BLaER1 treated with 17β-estradiol and CSF1 and Interleukin-3, amounts not matched to agents 10 nM and 100 nM (cell line): Measurements from ENCODE around the gene POU4F1.
A peak's percentile ranks its signal among the peaks of the same experiment; 100 is the strongest.

Experiments used
- H3K27ac ChIP-seq, 11 experiments: shearing (Covaris generic); formaldehyde crosslinking; 2 replicates each; pipeline ENCODE4 v1.8.1; 2022
- H3K27me3 ChIP-seq, 11 experiments: shearing (Covaris generic); formaldehyde crosslinking; 2 replicates each; pipeline ENCODE4 v1.8.1; 2022
- H3K36me3 ChIP-seq, 11 experiments: shearing (Covaris generic); formaldehyde crosslinking; 2 replicates each; pipeline ENCODE4 v1.8.1; 2022
- H3K4me1 ChIP-seq, 10 experiments: shearing (Covaris generic); formaldehyde crosslinking; 2 replicates each; pipeline ENCODE4 v1.8.1; 2022
- H3K4me2 ChIP-seq, 11 experiments: shearing (Covaris generic); formaldehyde crosslinking; 2 replicates each; pipeline ENCODE4 v1.8.1; 2022
- H3K4me3 ChIP-seq, 10 experiments: shearing (Covaris generic); formaldehyde crosslinking; 2 replicates each; pipeline ENCODE4 v1.8.1; 2022
- H3K9ac ChIP-seq, 11 experiments: shearing (Covaris generic); formaldehyde crosslinking; 2 replicates each; pipeline ENCODE4 v1.8.1; 2022
- H3K9me3 ChIP-seq, 11 experiments: shearing (Covaris generic); formaldehyde crosslinking; replicated peaks in 1 of 11; 2 replicates each; pipeline ENCODE4 v1.8.1; 2022
- H4K20me1 ChIP-seq, 11 experiments: shearing (Covaris generic); formaldehyde crosslinking; 2 replicates each; pipeline ENCODE4 v1.8.1; 2022
- Cebpa-rat ChIP-seq, 11 experiments: shearing (Covaris generic); IDR thresholded peaks; 2 replicates each; pipeline ENCODE4 v1.8.1; 2022

Gene POU4F1

DNA sequence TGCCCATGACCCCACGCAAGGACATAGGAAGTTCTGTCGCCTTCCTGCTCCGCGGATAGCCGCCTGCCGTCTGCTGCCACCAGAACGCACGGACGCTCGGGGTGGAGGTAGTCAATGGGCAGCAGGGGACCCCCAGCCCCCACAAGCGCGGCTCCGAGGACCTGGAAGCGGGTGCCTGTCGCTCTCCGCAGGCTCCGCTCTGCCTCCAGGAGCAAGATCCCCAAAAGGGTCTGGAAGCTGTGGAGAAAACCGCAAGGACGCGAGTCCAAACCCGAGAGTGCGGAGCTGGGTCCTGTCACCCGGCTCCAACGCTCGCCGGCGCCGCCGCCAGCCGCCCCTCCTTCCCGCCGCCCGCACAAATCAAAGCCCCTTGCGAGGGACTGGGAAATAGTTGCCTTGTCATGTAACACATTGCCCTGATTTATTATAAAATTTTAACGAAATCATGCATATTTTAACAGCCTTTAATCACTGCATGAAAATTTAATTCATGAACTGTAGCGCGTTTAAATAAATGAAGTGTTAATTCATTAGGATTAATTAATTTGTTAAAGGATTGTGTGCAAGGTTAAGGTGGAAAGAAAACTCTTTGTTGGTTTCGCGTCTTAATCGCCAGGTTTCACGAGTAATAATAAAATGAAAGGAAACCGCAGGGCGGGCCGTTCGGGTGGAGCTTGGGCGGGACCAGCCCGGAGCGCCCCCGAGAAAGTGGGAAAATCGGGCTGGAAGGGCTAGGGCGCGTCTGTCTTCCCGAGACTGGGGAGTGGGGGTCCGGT lies 5.5 kb upstream of the POU4F1 start:
- Histone ChIP-seq H3K36me3 (peaks cover under 1 to 10% (median 5%) of the 10 kb centered on the region in 11 experiments; a peak in 13 of 22 replicates), H3K27ac (no peak overlapping the region), H3K4me1 (peaks cover 0 to 9% (median 4%) of the 10 kb centered on the region in 10 experiments; a peak in 6 of 20 replicates), H3K27me3 (peaks cover 98 to 100% (median 99%) of the 10 kb centered on the region in 11 experiments), H3K4me3 (peak overlapping the region; percentile 15 to 62 (median 48); a peak in 18 of 20 replicates), H3K9me3 (peaks cover 17 to 43% (median 28%) of the 10 kb centered on the region in 11 experiments; a peak in 21 of 22 replicates), H3K4me2 (peak overlapping the region; percentile 27 to 88 (median 57)), H3K9ac (peak overlapping the region in 1 of 11 experiments; percentile 34; a peak in 2 of 22 replicates), H4K20me1 (peaks cover 0 to 100% (median 78%) of the 10 kb centered on the region in 11 experiments; a peak in 19 of 22 replicates)
- no peak for TF ChIP-seq Cebpa-rat (IDR thresholded peaks at IDR 0.05)

DNA sequence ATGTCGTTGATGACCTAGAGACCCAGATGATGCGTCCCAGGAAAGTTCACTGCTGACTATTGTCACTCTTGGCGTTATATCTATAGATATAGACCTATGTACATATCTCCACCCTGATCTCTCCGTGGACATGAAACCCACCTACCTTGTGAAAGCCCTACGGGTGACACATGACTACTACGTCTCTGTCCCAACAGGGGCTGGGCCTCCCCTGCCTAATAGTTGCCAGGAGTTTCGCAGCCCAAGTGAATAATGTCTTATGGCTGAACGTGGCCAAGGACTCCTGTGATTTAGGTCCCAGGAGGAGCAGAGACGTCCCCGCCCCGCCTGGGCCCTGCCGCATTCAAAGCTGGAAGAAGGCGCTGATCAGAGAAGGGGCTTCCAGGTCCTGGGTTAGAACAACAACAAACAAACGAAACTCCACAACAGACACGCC lies 4.9 kb upstream of the POU4F1 start:
- Histone ChIP-seq H3K27ac (no peak overlapping the region), H3K4me1 (peaks cover 5 to 15% (median 9%) of the 10 kb centered on the region in 10 experiments; a peak in 17 of 20 replicates), H3K4me2 (peak overlapping the region; percentile 27 to 88 (median 57); a peak in 18 of 22 replicates), H3K9me3 (peaks cover 17 to 43% (median 28%) of the 10 kb centered on the region in 11 experiments; a peak in 21 of 22 replicates), H3K27me3 (peaks cover 99 to 100% (median 100%) of the 10 kb centered on the region in 11 experiments), H3K4me3 (peak overlapping the region in 9 of 10 experiments; percentile 37 to 62 (median 49); a peak in 12 of 20 replicates), H4K20me1 (peaks cover 0 to 100% (median 78%) of the 10 kb centered on the region in 11 experiments; a peak in 19 of 22 replicates), H3K36me3 (peaks cover 0 to 4% (median 0%) of the 10 kb centered on the region in 11 experiments; a peak in 1 of 22 replicates), H3K9ac (no peak overlapping the region)
- TF ChIP-seq Cebpa-rat (IDR thresholded peaks at IDR 0.05) = no peak

- H3K4me3 ChIP-seq = peak overlapping the region in 1 of 10 experiments; percentile 25; a peak in 2 of 20 replicates
- H3K27ac ChIP-seq = no peak overlapping the region
- H4K20me1 ChIP-seq = peaks cover 0 to 100% (median 79%) of the 10 kb centered on the region in 11 experiments; a peak in 19 of 22 replicates
- H3K27me3 ChIP-seq = peaks cover 100% of the 10 kb centered on the region in 11 experiments
- H3K9me3 ChIP-seq = peaks cover 17 to 43% (median 28%) of the 10 kb centered on the region in 11 experiments; a peak in 21 of 22 replicates
- peaks cover 11 to 22% (median 16%) of the 10 kb centered on the region in 10 experiments; a peak in 18 of 20 replicates for H3K4me1 ChIP-seq
- no peaks in the 10 kb centered on the region for H3K36me3 ChIP-seq
- TF ChIP-seq Cebpa-rat (IDR thresholded peaks at IDR 0.05) = no peak
- no peak overlapping the region for H3K9ac ChIP-seq
- H3K4me2 ChIP-seq = no peak overlapping the region
Observed at GRCh38 chr13:78607409-78608251, 4.3 kb upstream of the POU4F1 start.

- Histone ChIP-seq H3K4me2 (no peak overlapping the region), H4K20me1 (peaks cover 0 to 97% (median 76%) of the 10 kb centered on the region in 11 experiments; a peak in 19 of 22 replicates), H3K27me3 (peaks cover 100% of the 10 kb centered on the region in 11 experiments), H3K36me3 (no peaks in the 10 kb centered on the region), H3K9ac (no peak overlapping the region), H3K27ac (no peak overlapping the region), H3K9me3 (peaks cover 17 to 43% (median 28%) of the 10 kb centered on the region in 11 experiments; a peak in 21 of 22 replicates), H3K4me1 (peaks cover 17 to 28% (median 22%) of the 10 kb centered on the region in 10 experiments; a peak in 18 of 20 replicates), H3K4me3 (peak overlapping the region in 1 of 10 experiments; percentile 25; a peak in 2 of 20 replicates)
- no peak for TF ChIP-seq Cebpa-rat (IDR thresholded peaks at IDR 0.05)
Observed at GRCh38 chr13:78606471-78607408, 3.4 kb upstream of the POU4F1 start.

GRCh38 chr13:78604782-78605611 lies 1.6 kb upstream of the POU4F1 start:
- TF ChIP-seq Cebpa-rat (IDR thresholded peaks at IDR 0.05) = no peak
- no peaks in the 10 kb centered on the region for H3K36me3 ChIP-seq
- H3K9me3 ChIP-seq = peaks cover 17 to 43% (median 28%) of the 10 kb centered on the region in 11 experiments; a peak in 21 of 22 replicates
- no peak overlapping the region for H3K27ac ChIP-seq
- H3K4me1 ChIP-seq = peaks cover 23 to 34% (median 28%) of the 10 kb centered on the region in 10 experiments; a peak in 19 of 20 replicates
- no peak overlapping the region for H3K4me3 ChIP-seq
- peaks cover 100% of the 10 kb centered on the region in 11 experiments for H3K27me3 ChIP-seq
- no peak overlapping the region for H3K9ac ChIP-seq
- peaks cover 0 to 96% (median 75%) of the 10 kb centered on the region in 11 experiments; a peak in 19 of 22 replicates for H4K20me1 ChIP-seq
- no peak overlapping the region for H3K4me2 ChIP-seq

- no peak for TF ChIP-seq Cebpa-rat (IDR thresholded peaks at IDR 0.05)
- Histone ChIP-seq H3K27ac (no peak overlapping the region), H3K4me1 (peaks cover 23 to 29% (median 25%) of the 10 kb centered on the region in 10 experiments; a peak in 19 of 20 replicates), H3K27me3 (peaks cover 100% of the 10 kb centered on the region in 11 experiments), H3K9ac (peak overlapping the region in 6 of 11 experiments; percentile 15 to 41 (median 25); a peak in 5 of 22 replicates), H3K9me3 (peaks cover 9 to 23% (median 11%) of the 10 kb centered on the region in 11 experiments; a peak in 19 of 22 replicates), H4K20me1 (peaks cover 0 to 92% (median 59%) of the 10 kb centered on the region in 11 experiments; a peak in 18 of 22 replicates), H3K4me3 (peak overlapping the region; percentile 49 to 69 (median 58)), H3K4me2 (peak overlapping the region; percentile 77 to 93 (median 88)), H3K36me3 (no peaks in the 10 kb centered on the region)
Observed at GRCh38 chr13:78602561-78603239, 652 bp downstream of the POU4F1 start.
